A549 (cell line): ENCODE data around the gene OTUB2. TPM values are rescaled to one million over a fixed set of nuclear protein-coding genes. Genes with fewer than 3 reads are reported as not detected.

Source experiments
- ATAC-seq, 2 experiments: fragments of 200-7000 bp in 1 of 2; fragments of >200 bp in 1 of 2; cut with Nextera tagmentation in 1 of 2; cut with Tn5 transposase in 1 of 2; 3 replicates each; pipeline versions ENCODE4 v1.8.0 to v1.9.1; 2018 to 2020; ENCODE audit warnings: mild to moderate bottlenecking in 1 of 2, moderate library complexity in 1 of 2
- CTCF ChIA-PET: fragments of 300-600 bp; sonication (Branson Sonifier 250); formaldehyde crosslinking; extraction: SDS; loops from one replicate; lab custom pipeline; 2021; ENCODE audit warnings: antibody characterized with exemption, inconsistent platforms; lab: Yijun Ruan, JAX
- POLR2A ChIA-PET: fragments of 350-600 bp; formaldehyde crosslinking; extraction: SDS; loops from one replicate; lab custom pipeline; 2021; ENCODE audit warnings: antibody characterized with exemption, inconsistent platforms; lab: Yijun Ruan, JAX
- DNase-seq, 2 experiments: peaks; one replicate each; pipeline versions ENCODE4 v3.0.0 to v3.0.0-alpha.2; 2011 to 2016; ENCODE audit warnings: low read depth in 1 of 2, low spot score in 1 of 2
- FAIRE-seq: peaks from 2 replicates; lab custom pipeline; 2011; peaks lifted over from hg19 to GRCh38; lab: Jason Lieb, UNC
- H3K27ac ChIP-seq, 2 experiments: fragments of >200 bp; sonication (Bioruptor Twin); formaldehyde crosslinking; 3 replicates each; pipeline ENCODE4 v1.5.1; 2016 to 2017
- H3K4me1 ChIP-seq: fragments of >200 bp; sonication (Bioruptor Twin); formaldehyde crosslinking; 3 replicates; pipeline ENCODE4 v1.6.1; 2016
- H3K4me2 ChIP-seq: fragments of >200 bp; sonication (Bioruptor Twin); formaldehyde crosslinking; 3 replicates; pipeline ENCODE4 v1.6.1; 2016
- H3K4me3 ChIP-seq: fragments of >200 bp; sonication (Bioruptor Twin); formaldehyde crosslinking; 3 replicates; pipeline ENCODE4 v1.5.1; 2016
- H3K9me3 ChIP-seq: fragments of >200 bp; sonication (Bioruptor Twin); formaldehyde crosslinking; 3 replicates; pipeline ENCODE4 v1.6.1; 2016
- CBX2 ChIP-seq: fragments of 200-600 bp; sonication (generic); IDR thresholded peaks from 2 replicates; pipeline ENCODE4 v1.6.1; 2016; ENCODE audit warnings: low read depth, mild to moderate bottlenecking, borderline replicate concordance
- CEBPB ChIP-seq, 2 experiments: fragments of >200 bp in 1 of 2; sonication (Bioruptor Twin) in 1 of 2; formaldehyde crosslinking in 1 of 2; IDR thresholded peaks; 2 replicates each; pipeline ENCODE4 v1.6.1; 2012 to 2016
- CHD2 ChIP-seq: fragments of 150-350 bp; IDR thresholded peaks from 2 replicates; pipeline ENCODE4 v1.6.1; 2014; ENCODE audit warnings: low read length; ENCODE audit not compliant: partially characterized antibody
- CTCF ChIP-seq: fragments of >200 bp; sonication (Bioruptor Twin); formaldehyde crosslinking; IDR thresholded peaks from 3 replicates; pipeline ENCODE4 v1.5.1; 2016
- E2F6 ChIP-seq: IDR thresholded peaks from 2 replicates; pipeline ENCODE4 v1.6.1; 2012; ENCODE audit warnings: low read depth, borderline replicate concordance
- EHF ChIP-seq: fragments of 250-450 bp; sonication (Bioruptor Pico); IDR thresholded peaks from 2 replicates; pipeline ENCODE4 v1.5.0; 2020; ENCODE audit warnings: mild to moderate bottlenecking
- EHMT2 ChIP-seq: fragments of 200-600 bp; sonication (generic); IDR thresholded peaks from 2 replicates; pipeline ENCODE4 v1.6.1; 2016; ENCODE audit warnings: antibody characterized with exemption, low read depth, mild to moderate bottlenecking, moderate library complexity
- ESRRA ChIP-seq: fragments of 150-350 bp; IDR thresholded peaks from 2 replicates; pipeline ENCODE4 v1.6.1; 2014; ENCODE audit warnings: mild to moderate bottlenecking, low read length, borderline replicate concordance
- FOSB ChIP-seq: fragments of 250-450 bp; sonication (Bioruptor Pico); IDR thresholded peaks from 2 replicates; pipeline ENCODE4 v1.5.0; 2020; ENCODE audit warnings: mild to moderate bottlenecking, moderate library complexity
- FOSL2 ChIP-seq, 2 experiments: fragments of 450-650 bp in 1 of 2; fragments of >200 bp in 1 of 2; sonication (Bioruptor Twin) in 1 of 2; formaldehyde crosslinking; IDR thresholded peaks; 2 replicates each; pipeline versions ENCODE4 v1.5.0 to v1.6.1; 2016 to 2020; ENCODE audit warnings: mild to moderate bottlenecking in 1 of 2, moderate library complexity in 1 of 2
- HDAC2 ChIP-seq: fragments of 200-600 bp; sonication (generic); IDR thresholded peaks from 2 replicates; pipeline ENCODE4 v1.6.1; 2016
- HOXA7 ChIP-seq: fragments of 250-450 bp; sonication (Bioruptor Pico); IDR thresholded peaks from 2 replicates; pipeline ENCODE4 v1.5.0; 2020; ENCODE audit warnings: mild to moderate bottlenecking, moderate library complexity
- MAFK ChIP-seq: fragments of 450-650 bp; IDR thresholded peaks from 2 replicates; pipeline ENCODE4 v1.6.1; 2014; ENCODE audit not compliant: partially characterized antibody
- MAX ChIP-seq: IDR thresholded peaks from 2 replicates; pipeline ENCODE4 v1.6.1; 2012
- MAZ ChIP-seq: fragments of 150-350 bp; IDR thresholded peaks from 2 replicates; pipeline ENCODE4 v1.6.1; 2014; ENCODE audit warnings: antibody characterized with exemption, low read depth, low read length, borderline replicate concordance
- NFE2L2 ChIP-seq: fragments of 150-350 bp; conservative IDR thresholded peaks from 2 replicates; pipeline ENCODE4 v1.6.1; 2014; ENCODE audit warnings: low read length
- NR3C1 ChIP-seq: fragments of >200 bp; sonication (Bioruptor Twin); formaldehyde crosslinking; IDR thresholded peaks from 3 replicates; pipeline ENCODE4 v1.6.1; 2017
- PHF8 ChIP-seq: fragments of 200-600 bp; sonication (generic); IDR thresholded peaks from 2 replicates; pipeline ENCODE4 v1.6.1; 2016; ENCODE audit warnings: low read depth, mild to moderate bottlenecking, antibody characterized with exemption, moderate library complexity, borderline replicate concordance
- POLR2A ChIP-seq: IDR thresholded peaks from 2 replicates; pipeline ENCODE4 v1.6.1; 2012; ENCODE audit warnings: mild to moderate bottlenecking, low read length
- RAD21 ChIP-seq, 2 experiments: fragments of >200 bp in 1 of 2; sonication (Bioruptor Twin) in 1 of 2; formaldehyde crosslinking in 1 of 2; IDR thresholded peaks in 1 of 2; conservative IDR thresholded peaks in 1 of 2; 2 replicates in 1 of 2; 3 replicates in 1 of 2; pipeline ENCODE4 v1.6.1; 2012 to 2018; ENCODE audit warnings: inconsistent platforms in 1 of 2
- RARB ChIP-seq: fragments of 250-450 bp; sonication (Bioruptor Pico); IDR thresholded peaks from 2 replicates; pipeline ENCODE4 v1.8.0; 2021; ENCODE audit warnings: mild to moderate bottlenecking, moderate library complexity
- RNF2 ChIP-seq: fragments of 200-600 bp; sonication (generic); IDR thresholded peaks from 2 replicates; pipeline ENCODE4 v1.6.1; 2016; ENCODE audit warnings: low read depth, mild to moderate bottlenecking, antibody characterized with exemption, moderate library complexity, borderline replicate concordance
- SMC3 ChIP-seq: fragments of >200 bp; sonication (Bioruptor Twin); formaldehyde crosslinking; IDR thresholded peaks from 3 replicates; pipeline ENCODE4 v1.6.1; 2018; ENCODE audit warnings: inconsistent platforms
- ZC3H11A ChIP-seq: fragments of 450-650 bp; IDR thresholded peaks from 2 replicates; pipeline ENCODE4 v1.6.1; 2014; ENCODE audit warnings: antibody characterized with exemption, mild to moderate bottlenecking
- ZNF302 ChIP-seq: fragments of 250-450 bp; sonication (Bioruptor Pico); IDR thresholded peaks from 2 replicates; pipeline ENCODE4 v1.9.0; 2021; ENCODE audit warnings: inconsistent platforms, mild to moderate bottlenecking, moderate library complexity
- WGBS: methylation state at CpG from one replicate; pipeline ENCODE4 v1.1.6; 2017; ENCODE audit errors: missing lambda C conversion rate; 5-methylcytosine and 5-hydroxymethylcytosine counted together
- polyA plus RNA-seq, 4 experiments: library from polyadenylated mRNA; depleted of rRNA in 3 of 4; stranded (reverse); fragments of >200 nt; fragmentation: RNase III in 1 of 4; extraction: RNeasy Plus Mini Kit Qiagen cat#74134 plus additional on column Dnase treatment in 1 of 4; gene quantifications; 2 replicates in 3 of 4; 3 replicates in 1 of 4; pipeline ENCODE4 v1.2.3, GENCODE V29; 2011 to 2017
- TF ChIP-seq, protein P1 (sequence below): fragments of >200 bp; sonication (Bioruptor Twin); formaldehyde crosslinking; IDR thresholded peaks from 3 replicates; pipeline ENCODE4 v1.6.1; 2016
- TF ChIP-seq, protein P2 (sequence below): fragments of >200 bp; sonication (Bioruptor Twin); formaldehyde crosslinking; IDR thresholded peaks from 2 replicates; pipeline ENCODE4 v1.6.1; 2016
- TF ChIP-seq, protein P3 (sequence below): fragments of 450-650 bp; IDR thresholded peaks from 2 replicates; pipeline ENCODE4 v1.6.1; 2014; ENCODE audit warnings: antibody characterized with exemption
- TF ChIP-seq, protein P4 (sequence below): fragments of 150-350 bp; IDR thresholded peaks from 2 replicates; pipeline ENCODE4 v1.6.1; 2014; ENCODE audit warnings: low read depth, mild to moderate bottlenecking, low read length
- TF ChIP-seq, protein P5 (sequence below): IDR thresholded peaks from 2 replicates; pipeline ENCODE4 v1.6.1; 2012

The OTUB2 gene
- polyA plus RNA-seq, 2 of the 4 experiments (the other 2 are of a cell fraction) = 1.2 to 2.5 TPM

- peaks cover 14% of the 10 kb centered on the region for H3K4me1 ChIP-seq
- CTCF ChIA-PET = interaction anchor here (0.5 to 1.1 kb wide), 2 partner anchors 19 to 152 kb away, joined by 3 read pairs; no protein-coding TSS in a partner anchor
- ATAC-seq (peak; percentile 100), FAIRE-seq (no peak), DNase-seq (peak; percentile 93 to 95)
- POLR2A ChIA-PET = interaction anchor here (0.8 to 1.4 kb wide), 6 partner anchors 13 to 56 kb away, joined by 3 to 6 read pairs (median 3); partner anchors contain the start of gene IFI27L2
- H3K4me3 ChIP-seq = peak within 1 kb of the TSS; percentile 89
- H3K9me3 ChIP-seq = peaks cover 15% of the 10 kb centered on the region; the same call in 2 of the 3 replicates
- WGBS = under 1% methylated on average over 43 of the region's 77 CpGs
- H3K4me2 ChIP-seq = peak within 1 kb of the TSS; percentile 86
- peak within 1 kb of the TSS; percentile 80 to 91 for H3K27ac ChIP-seq
- TF ChIP-seq NR3C1 = no peak
- TF ChIP-seq CBX2 = no peak
- no peak for TF ChIP-seq HOXA7 (CRISPR knock-in tag)
- TF ChIP-seq MAZ = no peak
- no peak for TF ChIP-seq FOSB (CRISPR knock-in tag)
- TF ChIP-seq, protein P1, sequence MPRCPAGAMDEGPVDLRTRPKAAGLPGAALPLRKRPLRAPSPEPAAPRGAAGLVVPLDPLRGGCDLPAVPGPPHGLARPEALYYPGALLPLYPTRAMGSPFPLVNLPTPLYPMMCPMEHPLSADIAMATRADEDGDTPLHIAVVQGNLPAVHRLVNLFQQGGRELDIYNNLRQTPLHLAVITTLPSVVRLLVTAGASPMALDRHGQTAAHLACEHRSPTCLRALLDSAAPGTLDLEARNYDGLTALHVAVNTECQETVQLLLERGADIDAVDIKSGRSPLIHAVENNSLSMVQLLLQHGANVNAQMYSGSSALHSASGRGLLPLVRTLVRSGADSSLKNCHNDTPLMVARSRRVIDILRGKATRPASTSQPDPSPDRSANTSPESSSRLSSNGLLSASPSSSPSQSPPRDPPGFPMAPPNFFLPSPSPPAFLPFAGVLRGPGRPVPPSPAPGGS = peak; percentile 38; the same call in 1 of the 3 replicates
- TF ChIP-seq MAFK = no peak
- no peak for TF ChIP-seq SMC3
- no peak for TF ChIP-seq NFE2L2
- TF ChIP-seq MAX = peak; percentile 52; the same call in 1 of the 2 replicates
- TF ChIP-seq RARB = no peak
- no peak for TF ChIP-seq EHF
- TF ChIP-seq, protein P2, sequence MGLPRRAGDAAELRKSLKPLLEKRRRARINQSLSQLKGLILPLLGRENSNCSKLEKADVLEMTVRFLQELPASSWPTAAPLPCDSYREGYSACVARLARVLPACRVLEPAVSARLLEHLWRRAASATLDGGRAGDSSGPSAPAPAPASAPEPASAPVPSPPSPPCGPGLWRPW = no peak
- peak; percentile 37; the same call in 1 of the 2 replicates for TF ChIP-seq E2F6
- peak; percentile 71; the same call in 1 of the 2 replicates for TF ChIP-seq PHF8
- TF ChIP-seq, protein P3, sequence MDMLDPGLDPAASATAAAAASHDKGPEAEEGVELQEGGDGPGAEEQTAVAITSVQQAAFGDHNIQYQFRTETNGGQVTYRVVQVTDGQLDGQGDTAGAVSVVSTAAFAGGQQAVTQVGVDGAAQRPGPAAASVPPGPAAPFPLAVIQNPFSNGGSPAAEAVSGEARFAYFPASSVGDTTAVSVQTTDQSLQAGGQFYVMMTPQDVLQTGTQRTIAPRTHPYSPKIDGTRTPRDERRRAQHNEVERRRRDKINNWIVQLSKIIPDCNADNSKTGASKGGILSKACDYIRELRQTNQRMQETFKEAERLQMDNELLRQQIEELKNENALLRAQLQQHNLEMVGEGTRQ = no peak
- no peak for TF ChIP-seq FOSL2 (IDR thresholded peaks at IDR 0.05)
- TF ChIP-seq FOSL2 (CRISPR knock-in tag; IDR thresholded peaks at IDR 0.05) = no peak
- TF ChIP-seq CHD2 = no peak
- no peak for TF ChIP-seq RNF2
- TF ChIP-seq EHMT2 = no peak
- TF ChIP-seq ZC3H11A = no peak
- TF ChIP-seq HDAC2 = no peak
- TF ChIP-seq CEBPB (IDR thresholded peaks at IDR 0.05) = no peak
- TF ChIP-seq, protein P4, sequence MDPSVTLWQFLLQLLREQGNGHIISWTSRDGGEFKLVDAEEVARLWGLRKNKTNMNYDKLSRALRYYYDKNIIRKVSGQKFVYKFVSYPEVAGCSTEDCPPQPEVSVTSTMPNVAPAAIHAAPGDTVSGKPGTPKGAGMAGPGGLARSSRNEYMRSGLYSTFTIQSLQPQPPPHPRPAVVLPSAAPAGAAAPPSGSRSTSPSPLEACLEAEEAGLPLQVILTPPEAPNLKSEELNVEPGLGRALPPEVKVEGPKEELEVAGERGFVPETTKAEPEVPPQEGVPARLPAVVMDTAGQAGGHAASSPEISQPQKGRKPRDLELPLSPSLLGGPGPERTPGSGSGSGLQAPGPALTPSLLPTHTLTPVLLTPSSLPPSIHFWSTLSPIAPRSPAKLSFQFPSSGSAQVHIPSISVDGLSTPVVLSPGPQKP = no peak
- no peak for TF ChIP-seq ZNF302 (CRISPR knock-in tag)
- peak; percentile 86 for TF ChIP-seq POLR2A
- TF ChIP-seq, protein P5, sequence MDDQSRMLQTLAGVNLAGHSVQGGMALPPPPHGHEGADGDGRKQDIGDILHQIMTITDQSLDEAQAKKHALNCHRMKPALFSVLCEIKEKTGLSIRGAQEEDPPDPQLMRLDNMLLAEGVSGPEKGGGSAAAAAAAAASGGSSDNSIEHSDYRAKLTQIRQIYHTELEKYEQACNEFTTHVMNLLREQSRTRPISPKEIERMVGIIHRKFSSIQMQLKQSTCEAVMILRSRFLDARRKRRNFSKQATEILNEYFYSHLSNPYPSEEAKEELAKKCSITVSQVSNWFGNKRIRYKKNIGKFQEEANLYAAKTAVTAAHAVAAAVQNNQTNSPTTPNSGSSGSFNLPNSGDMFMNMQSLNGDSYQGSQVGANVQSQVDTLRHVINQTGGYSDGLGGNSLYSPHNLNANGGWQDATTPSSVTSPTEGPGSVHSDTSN = no peak
- TF ChIP-seq CTCF = no peak
- no peak for TF ChIP-seq ESRRA
- no peak for TF ChIP-seq RAD21 (conservative IDR thresholded peaks at IDR 0.05 in 1 of 2, IDR thresholded peaks at IDR 0.05 in 1 of 2)
Observed at GRCh38 chr14:94080621-94081385, 54.7 kb downstream of the OTUB2 start, which contains the start of the genes DDX24 and IFI27L1. Gene DDX24, minus strand, starts transcription at chr14:94081202. Its CDS starts 1,460 bp downstream, at chr14:94079742. Gene IFI27L1, plus strand, starts transcription at chr14:94081310. Its CDS starts 15,628 bp downstream, at chr14:94096938.
